Cerebellar cortex (tissue), 1 donor: ENCODE data around the gene MMS19.

Source experiments
- DNase-seq: peaks from one replicate; pipeline ENCODE4 v3.0.0-alpha.2; 2015; ENCODE audit warnings: low spot score

MMS19 gene, protein sequence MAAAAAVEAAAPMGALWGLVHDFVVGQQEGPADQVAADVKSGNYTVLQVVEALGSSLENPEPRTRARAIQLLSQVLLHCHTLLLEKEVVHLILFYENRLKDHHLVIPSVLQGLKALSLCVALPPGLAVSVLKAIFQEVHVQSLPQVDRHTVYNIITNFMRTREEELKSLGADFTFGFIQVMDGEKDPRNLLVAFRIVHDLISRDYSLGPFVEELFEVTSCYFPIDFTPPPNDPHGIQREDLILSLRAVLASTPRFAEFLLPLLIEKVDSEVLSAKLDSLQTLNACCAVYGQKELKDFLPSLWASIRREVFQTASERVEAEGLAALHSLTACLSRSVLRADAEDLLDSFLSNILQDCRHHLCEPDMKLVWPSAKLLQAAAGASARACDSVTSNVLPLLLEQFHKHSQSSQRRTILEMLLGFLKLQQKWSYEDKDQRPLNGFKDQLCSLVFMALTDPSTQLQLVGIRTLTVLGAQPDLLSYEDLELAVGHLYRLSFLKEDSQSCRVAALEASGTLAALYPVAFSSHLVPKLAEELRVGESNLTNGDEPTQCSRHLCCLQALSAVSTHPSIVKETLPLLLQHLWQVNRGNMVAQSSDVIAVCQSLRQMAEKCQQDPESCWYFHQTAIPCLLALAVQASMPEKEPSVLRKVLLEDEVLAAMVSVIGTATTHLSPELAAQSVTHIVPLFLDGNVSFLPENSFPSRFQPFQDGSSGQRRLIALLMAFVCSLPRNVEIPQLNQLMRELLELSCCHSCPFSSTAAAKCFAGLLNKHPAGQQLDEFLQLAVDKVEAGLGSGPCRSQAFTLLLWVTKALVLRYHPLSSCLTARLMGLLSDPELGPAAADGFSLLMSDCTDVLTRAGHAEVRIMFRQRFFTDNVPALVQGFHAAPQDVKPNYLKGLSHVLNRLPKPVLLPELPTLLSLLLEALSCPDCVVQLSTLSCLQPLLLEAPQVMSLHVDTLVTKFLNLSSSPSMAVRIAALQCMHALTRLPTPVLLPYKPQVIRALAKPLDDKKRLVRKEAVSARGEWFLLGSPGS

DNA sequence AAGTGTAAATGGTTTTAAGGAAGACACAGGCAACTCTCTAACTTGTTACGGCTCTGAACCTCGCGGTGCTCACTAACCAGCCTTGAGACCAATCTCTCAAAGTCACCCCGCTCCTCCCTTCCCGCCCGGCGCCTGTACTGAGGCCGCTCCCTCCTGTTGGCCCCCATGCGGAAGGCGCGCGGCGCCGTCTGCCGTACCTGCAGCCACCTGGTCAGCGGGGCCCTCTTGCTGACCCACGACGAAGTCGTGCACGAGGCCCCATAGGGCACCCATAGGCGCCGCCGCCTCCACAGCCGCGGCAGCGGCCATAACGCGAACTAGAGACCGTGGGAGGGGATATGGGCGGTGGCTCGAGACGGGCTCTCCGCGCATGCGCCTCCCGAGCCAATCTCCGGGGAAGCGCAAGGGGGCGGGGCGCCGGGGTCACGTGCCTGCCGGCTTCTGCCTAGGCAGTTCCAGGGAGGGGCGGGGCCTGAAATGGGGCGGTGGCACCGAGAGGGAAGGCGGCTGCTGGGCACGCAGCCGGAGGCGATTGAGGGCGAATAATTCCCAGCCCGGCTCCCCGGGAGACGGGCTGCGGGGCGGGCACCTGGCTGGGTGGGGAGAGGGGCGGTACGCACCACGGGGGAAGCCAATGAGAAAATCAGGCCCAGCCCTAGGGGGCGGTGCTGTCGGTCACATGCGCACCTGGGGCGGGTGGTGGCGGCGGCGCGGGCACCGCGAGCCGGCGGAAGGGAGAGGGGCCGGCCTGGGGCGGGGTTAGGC, at the start of gene MMS19:
Gene MMS19 (minus strand): TSS at position 347 of the 765 bp plus-strand sequence. CDS start 38 bp downstream, at position 309.
- DNase-seq = peak; percentile 95

DNA sequence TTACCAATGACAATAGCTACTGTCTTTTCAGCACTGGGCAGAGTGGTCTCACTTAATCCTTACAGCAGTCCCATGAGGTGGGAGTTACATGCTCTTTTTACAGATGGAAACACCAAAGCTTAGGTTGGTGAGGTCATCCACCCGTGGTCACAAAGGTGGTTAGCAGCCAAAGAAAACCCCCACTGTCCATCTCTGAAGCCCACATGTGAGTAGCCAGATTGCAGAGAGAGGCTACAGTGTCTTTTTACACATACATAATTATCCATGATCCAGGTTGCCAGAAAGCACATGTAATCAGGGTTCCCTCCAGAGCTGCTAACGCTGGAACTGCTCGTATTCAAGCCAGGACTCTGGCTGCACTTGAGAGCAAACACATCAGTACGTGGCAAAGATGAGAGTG, 49.7 kb upstream of the MMS19 start:
- no peak for DNase-seq

- no peak for DNase-seq
Observed at GRCh38 chr10:97547271-97547600, 49.0 kb upstream of the MMS19 start.

GRCh38 chr10:97546456-97547270, 48.4 kb upstream of the MMS19 start:
- no peak for DNase-seq

- DNase-seq = no peak
Observed at GRCh38 chr10:97543025-97543546, 44.9 kb upstream of the MMS19 start.

DNA sequence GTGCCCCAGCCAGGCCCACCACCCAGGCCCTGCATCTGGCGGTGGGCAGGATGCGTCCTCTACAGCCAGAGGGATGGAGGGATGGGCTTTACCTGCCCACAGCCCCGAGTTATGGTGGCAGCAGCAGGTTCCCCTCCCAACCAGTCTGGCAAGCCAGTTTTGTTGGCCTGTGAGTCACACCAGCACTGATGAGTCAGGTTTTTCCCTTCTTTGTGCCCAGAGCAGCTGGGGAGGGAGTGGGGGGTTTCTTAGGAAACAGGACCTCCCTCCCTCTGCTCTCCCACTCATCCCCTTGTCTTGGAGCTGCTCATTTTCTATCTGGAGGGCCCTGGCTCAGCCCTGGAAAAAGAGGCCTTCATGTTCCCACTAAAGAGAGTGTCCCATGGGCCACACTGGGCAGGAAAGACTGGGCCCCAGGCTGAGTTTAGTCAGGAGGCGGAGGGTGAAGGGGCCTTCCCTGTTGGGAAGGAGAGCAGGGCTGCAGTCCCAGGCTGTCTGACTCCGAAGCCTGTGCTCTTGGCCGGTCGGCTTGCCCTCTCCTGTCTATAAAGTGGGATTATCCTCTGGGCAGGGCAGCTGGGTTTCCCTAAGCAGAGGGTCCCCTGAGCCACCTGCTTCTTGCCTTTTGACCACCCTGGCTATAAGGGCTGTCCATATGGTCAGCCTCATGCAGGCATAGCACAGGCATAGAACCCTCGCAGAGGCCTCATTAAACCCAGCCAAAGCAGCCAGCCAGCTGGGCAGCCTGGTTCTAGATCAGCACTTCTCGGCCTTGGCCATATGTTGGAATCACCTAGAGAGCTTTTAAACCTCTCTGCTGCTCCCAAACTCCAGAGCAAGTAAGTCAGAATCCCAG, 44.2 kb upstream of the MMS19 start:
- peak; percentile 45 for DNase-seq

- peak; percentile 33 for DNase-seq
Observed at GRCh38 chr10:97540669-97541500, 42.7 kb upstream of the MMS19 start.

- DNase-seq = no peak
Observed at GRCh38 chr10:97539523-97540200, 41.4 kb upstream of the MMS19 start.

GRCh38 chr10:97538839-97539238, 40.6 kb upstream of the MMS19 start:
- no peak for DNase-seq

GRCh38 chr10:97538411-97538810, 40.2 kb upstream of the MMS19 start:
- no peak for DNase-seq

DNA sequence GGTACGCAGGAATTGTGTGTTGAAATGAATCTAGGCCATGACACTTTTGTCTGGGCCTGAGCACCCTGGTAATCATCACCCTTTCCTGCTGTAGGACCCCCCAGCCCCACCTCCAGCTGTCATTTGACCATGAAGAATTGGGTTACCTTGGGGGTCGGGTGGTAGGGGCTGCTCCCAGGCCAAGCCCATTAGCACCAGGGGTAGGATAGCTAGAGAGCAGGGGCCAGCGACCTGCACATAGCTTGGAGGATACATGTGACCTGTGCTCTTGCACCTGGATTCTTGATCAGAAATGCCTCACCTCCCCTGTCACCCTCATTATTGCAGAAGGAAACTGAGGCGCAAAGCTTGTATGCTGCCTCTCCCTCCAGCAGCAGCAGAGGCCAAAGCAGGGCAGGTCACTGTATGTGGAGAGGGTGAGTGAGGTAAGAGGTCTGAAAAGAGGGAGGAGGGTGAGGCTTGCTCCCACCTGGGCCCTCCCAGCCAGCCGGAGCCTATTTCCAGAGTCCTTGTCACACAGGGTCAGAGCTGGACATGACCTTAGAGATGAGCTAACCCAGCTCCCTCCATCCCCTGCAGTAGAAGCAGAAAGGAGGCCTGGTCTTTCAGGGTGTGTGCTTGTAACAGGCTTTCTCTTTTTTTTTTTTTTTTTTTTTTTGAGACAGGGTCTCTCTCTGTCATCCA, 39.1 kb upstream of the MMS19 start:
- DNase-seq = no peak

GRCh38 chr10:97534746-97535367, 36.6 kb upstream of the MMS19 start:
- peak; percentile 56 for DNase-seq

GRCh38 chr10:97533888-97534287, 35.7 kb upstream of the MMS19 start:
- no peak for DNase-seq

GRCh38 chr10:97532935-97533671, 34.9 kb upstream of the MMS19 start:
- DNase-seq = no peak

DNA sequence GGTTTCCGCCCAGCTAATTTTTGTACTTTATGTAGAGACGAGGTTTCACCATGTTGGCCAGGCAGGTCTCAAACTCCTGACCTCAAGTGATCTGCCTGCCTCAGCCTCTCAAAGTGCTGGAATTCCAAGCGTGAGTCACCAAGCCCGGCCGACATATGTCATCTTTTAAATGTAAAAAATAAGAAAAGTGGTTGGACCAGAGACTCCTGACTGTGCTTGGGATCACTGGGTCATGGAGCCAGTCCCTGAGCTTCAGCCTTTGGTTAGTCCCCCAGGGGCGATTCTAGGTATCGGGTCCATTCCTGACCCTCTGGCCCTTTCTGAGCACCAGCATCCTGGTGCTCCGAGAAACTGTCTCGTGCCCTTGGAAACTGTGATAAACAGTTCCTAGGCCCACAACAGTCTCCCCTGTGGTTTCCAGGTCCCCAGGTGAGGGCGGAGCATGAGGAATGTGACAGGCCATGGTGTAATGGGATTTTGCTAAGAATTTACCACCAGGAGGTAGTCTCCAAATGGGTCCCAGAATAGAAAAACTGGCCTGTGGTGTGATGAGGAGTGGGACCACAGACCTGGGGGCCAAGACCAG, 33.3 kb upstream of the MMS19 start:
- DNase-seq = no peak
